Right lobe of liver (tissue), 6 donors: ENCODE results near the gene SLC27A2. TPM values are rescaled to one million over a fixed set of nuclear protein-coding genes. Genes with fewer than 3 reads are reported as not detected.

Experiments
- ATAC-seq, 4 donors: fragments of 200-7000 bp; cut with Tn5 transposase; one replicate each; pipeline ENCODE4 v1.9.1; 2020; ENCODE audit warnings: mild to moderate bottlenecking in 4 of 4, moderate library complexity in 4 of 4
- DNase-seq, 3 donors: peaks; one replicate each; pipeline ENCODE4 v3.0.0-alpha.2; 2020
- H3K27ac ChIP-seq, 3 donors: fragments of 200-600 bp; one replicate each; pipeline ENCODE4 v1.8.0; 2022
- H3K27me3 ChIP-seq, 2 donors: fragments of 200-600 bp; one replicate each; pipeline ENCODE4 v1.8.0; 2022
- H3K36me3 ChIP-seq, 4 donors: fragments of 200-600 bp; sonication (generic) in 1 of 4; one replicate each; pipeline versions ENCODE4 v1.5.1 to v1.8.0; 2017 to 2022; ENCODE audit warnings: control low read depth in 1 of 4
- H3K4me1 ChIP-seq, 4 donors: fragments of 200-600 bp; sonication (generic) in 1 of 4; one replicate each; pipeline versions ENCODE4 v1.5.1 to v1.8.0; 2017 to 2022; ENCODE audit warnings: control low read depth in 1 of 4
- H3K4me3 ChIP-seq, 3 donors: fragments of 200-600 bp; one replicate each; pipeline ENCODE4 v1.8.0; 2022
- H3K9me3 ChIP-seq, 4 donors: fragments of 200-600 bp; sonication (generic) in 1 of 4; one replicate each; pipeline versions ENCODE4 v1.5.1 to v1.8.0; 2017 to 2022; ENCODE audit warnings: control low read depth in 1 of 4
- POLR2A ChIP-seq: fragments of 450-650 bp; IDR thresholded peaks from one replicate; pipeline ENCODE4 v1.6.1; 2017; ENCODE audit warnings: antibody characterized with exemption, mild to moderate bottlenecking
- WGBS: methylation state at CpG from one replicate; pipeline ENCODE4 v1.1.6; 2018; ENCODE audit warnings: low coverage, low lambda C conversion rate; ENCODE audit not compliant: insufficient coverage; ENCODE audit errors: missing lambda C conversion rate; 5-methylcytosine and 5-hydroxymethylcytosine counted together
- intact Hi-C, 2 donors: fragments of 100-400 bp; cut with DNase I; formaldehyde crosslinking; loops; one replicate each; pipeline versions ENCODE4 v1.11.2 to v1.14.1; 2022
- total RNA-seq, 6 experiments: library from RNA; depleted of rRNA in 2 of 6; stranded (reverse); fragments of >200 nt in 2 of 6; fragmentation: NEBNext Ultra II Directional in 3 of 6; extraction: Animal tissue kit (Norgen Biotek cat#: 25700) in 3 of 6; gene quantifications; one replicate each; pipeline versions ENCODE4 v1.1.0 to v1.2.4, GENCODE V29; 2016 to 2023
- TF ChIP-seq, protein P1 (sequence below), 4 donors: fragments of 200-600 bp in 3 of 4; fragments of 450-650 bp in 1 of 4; IDR thresholded peaks; one replicate each; pipeline versions ENCODE4 v1.5.1 to v1.8.0; 2016 to 2022; ENCODE audit warnings: antibody characterized with exemption in 4 of 4, mild to moderate bottlenecking in 2 of 4
- donor health status: DM: no; HTN: yes; CAD: no.
- donor health status: DM: no; HTN: no; CAD: no.
- donor health status: DM: no; HTN: no; CAD: no.
- donor health status: DM: no; HTN: yes; CAD: no.
- donor health status: DM: no; HTN: yes; CAD: no.

Gene SLC27A2
- total RNA-seq, 6 experiments from 2014 or later = 76.8 to 366 (median 172) TPM

DNA sequence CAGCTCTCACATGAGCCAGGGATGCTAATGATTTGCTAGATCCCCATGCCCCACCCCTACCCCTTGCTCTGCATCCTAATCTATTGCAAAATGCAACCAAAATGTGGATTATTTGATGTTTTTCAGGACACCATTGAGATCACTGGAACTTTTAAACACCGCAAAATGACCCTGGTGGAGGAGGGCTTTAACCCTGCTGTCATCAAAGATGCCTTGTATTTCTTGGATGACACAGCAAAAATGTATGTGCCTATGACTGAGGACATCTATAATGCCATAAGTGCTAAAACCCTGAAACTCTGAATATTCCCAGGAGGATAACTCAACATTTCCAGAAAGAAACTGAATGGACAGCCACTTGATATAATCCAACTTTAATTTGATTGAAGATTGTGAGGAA lies 53.8 kb downstream of the SLC27A2 start:
- Histone ChIP-seq H3K36me3 (peaks cover 0 to 15% (median 0%) of the 10 kb centered on the region in 4 donors), H3K9me3 (no peaks in the 10 kb centered on the region), H3K27ac (peak overlapping the region in 2 of 3 donors; percentile 75 to 80), H3K4me3 (no peak overlapping the region), H3K4me1 (peaks cover 0 to 56% (median 11%) of the 10 kb centered on the region in 4 donors), H3K27me3 (no peaks in the 10 kb centered on the region)
- 33% methylated on average over 1 of the region's 1 CpG for WGBS
- TF ChIP-seq POLR2A = no peak
- TF ChIP-seq, protein P1, sequence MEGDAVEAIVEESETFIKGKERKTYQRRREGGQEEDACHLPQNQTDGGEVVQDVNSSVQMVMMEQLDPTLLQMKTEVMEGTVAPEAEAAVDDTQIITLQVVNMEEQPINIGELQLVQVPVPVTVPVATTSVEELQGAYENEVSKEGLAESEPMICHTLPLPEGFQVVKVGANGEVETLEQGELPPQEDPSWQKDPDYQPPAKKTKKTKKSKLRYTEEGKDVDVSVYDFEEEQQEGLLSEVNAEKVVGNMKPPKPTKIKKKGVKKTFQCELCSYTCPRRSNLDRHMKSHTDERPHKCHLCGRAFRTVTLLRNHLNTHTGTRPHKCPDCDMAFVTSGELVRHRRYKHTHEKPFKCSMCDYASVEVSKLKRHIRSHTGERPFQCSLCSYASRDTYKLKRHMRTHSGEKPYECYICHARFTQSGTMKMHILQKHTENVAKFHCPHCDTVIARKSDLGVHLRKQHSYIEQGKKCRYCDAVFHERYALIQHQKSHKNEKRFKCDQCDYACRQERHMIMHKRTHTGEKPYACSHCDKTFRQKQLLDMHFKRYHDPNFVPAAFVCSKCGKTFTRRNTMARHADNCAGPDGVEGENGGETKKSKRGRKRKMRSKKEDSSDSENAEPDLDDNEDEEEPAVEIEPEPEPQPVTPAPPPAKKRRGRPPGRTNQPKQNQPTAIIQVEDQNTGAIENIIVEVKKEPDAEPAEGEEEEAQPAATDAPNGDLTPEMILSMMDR (IDR thresholded peaks at IDR 0.05) = no peak
- DNase-seq = no peak
- ATAC-seq = peak in 3 of 4 donors; percentile 7 to 28 (median 13)
- intact Hi-C loops = no loop called here

DNA sequence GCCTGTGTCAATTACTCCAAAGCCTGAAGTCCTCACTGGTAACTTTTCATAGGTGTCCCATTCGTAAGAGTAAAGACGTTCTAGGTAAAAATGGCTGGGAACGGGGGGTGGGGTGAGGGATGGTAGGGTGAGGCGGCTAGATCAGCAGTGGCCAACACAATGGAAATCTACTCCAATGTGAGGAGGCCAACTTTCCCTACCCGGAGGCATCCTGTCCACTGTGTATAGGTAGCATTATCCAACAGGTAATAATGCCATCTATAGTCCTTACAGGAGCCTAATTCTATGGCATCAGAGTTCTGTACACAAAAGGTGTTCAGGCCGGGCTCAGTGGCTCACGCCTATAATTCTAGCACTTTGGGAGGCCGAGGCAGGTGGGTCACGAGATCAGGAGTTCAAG lies 54.4 kb downstream of the SLC27A2 start:
- 100% methylated on average over 1 of the region's 9 CpGs for WGBS
- peak overlapping the region in 2 of 3 donors; percentile 75 to 80 for H3K27ac ChIP-seq
- no peak for DNase-seq

DNA sequence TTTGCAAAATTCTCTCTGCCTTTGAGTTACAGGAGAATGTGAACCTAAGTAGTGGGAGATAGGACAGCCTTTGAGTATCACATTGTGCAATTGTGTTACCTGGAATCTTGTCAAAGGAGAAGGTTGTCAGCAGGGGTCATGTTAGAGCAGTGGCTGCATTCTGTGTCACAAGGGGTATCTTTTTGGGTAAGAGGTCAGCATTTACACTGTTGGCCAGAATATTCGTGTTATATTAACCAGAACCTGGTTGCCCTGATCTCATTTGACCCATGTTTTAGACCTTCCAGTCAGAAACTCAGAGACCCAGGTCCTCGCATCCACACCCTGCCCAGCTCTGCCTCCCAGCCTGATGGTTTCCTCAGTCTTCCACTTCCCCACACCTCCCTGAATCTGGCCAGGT lies 56.3 kb downstream of the SLC27A2 start:
- Histone ChIP-seq H3K9me3 (no peaks in the 10 kb centered on the region), H3K4me3 (no peak overlapping the region), H3K27me3 (no peaks in the 10 kb centered on the region), H3K36me3 (peaks cover 0 to 5% (median 0%) of the 10 kb centered on the region in 4 donors), H3K4me1 (peaks cover 0 to 58% (median 11%) of the 10 kb centered on the region in 4 donors), H3K27ac (peak overlapping the region; percentile 44 to 80 (median 75))
- no peak for TF ChIP-seq POLR2A
- TF ChIP-seq, protein P1 (IDR thresholded peaks at IDR 0.05) = no peak
- intact Hi-C loops = no loop called here
- WGBS = 25% methylated on average over 1 of the region's 2 CpGs
- DNase-seq (peak in 1 of 3 donors; percentile 73), ATAC-seq (peak; percentile 79 to 90 (median 84))

More for the DNA sequence above, 54.4 kb downstream of the SLC27A2 start:
- H3K4me3 ChIP-seq = no peak overlapping the region
- no peaks in the 10 kb centered on the region for H3K27me3 ChIP-seq
- intact Hi-C loops = no loop called here
- peaks cover 0 to 56% (median 11%) of the 10 kb centered on the region in 4 donors for H3K4me1 ChIP-seq
- TF ChIP-seq, protein P1 (IDR thresholded peaks at IDR 0.05) = no peak
- TF ChIP-seq POLR2A = no peak
- no peaks in the 10 kb centered on the region for H3K9me3 ChIP-seq
- ATAC-seq = no peak
- peaks cover 0 to 9% (median 0%) of the 10 kb centered on the region in 4 donors for H3K36me3 ChIP-seq

DNA sequence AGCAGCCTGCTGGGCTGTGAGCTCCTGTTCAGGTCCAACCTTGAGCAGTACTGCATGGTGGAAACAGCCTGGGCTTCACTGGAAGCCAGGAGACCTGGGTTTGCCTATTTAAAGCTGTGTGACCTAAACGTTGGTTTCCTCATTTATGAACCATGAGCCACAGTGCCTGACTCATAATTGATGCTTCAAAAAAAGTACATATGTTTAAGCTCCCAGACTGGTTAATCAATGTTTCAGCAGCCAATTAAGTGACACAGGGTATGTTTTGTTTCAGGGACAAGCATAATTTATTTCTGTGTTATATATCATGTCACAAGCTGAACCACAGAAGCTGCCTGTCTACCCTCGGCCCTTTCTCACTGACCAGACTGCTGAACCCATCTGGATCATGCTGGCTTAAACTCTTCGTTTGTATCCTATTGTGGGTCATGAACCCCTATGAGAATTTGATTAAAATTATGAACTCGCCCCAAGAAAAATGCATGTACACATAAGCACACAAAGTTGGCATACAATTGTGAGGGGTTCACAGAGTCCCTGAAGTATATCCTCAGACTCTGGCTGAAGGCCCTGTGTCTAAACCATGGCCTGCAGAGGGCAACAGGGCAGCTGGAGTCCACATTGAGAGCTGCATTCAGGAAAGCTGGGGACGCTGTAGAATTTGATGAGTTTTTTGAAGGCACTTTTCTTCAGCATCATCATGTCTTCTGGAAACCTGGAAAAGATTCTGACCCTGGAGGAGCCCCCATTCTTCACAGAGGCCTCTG lies 59.9 kb downstream of the SLC27A2 start:
- DNase-seq (no peak), ATAC-seq (peak in 1 of 4 donors; percentile 13)
- peaks cover 0 to 61% (median 17%) of the 10 kb centered on the region in 4 donors for H3K4me1 ChIP-seq
- WGBS = 31% methylated on average over 4 of the region's 5 CpGs
- TF ChIP-seq POLR2A = no peak
- TF ChIP-seq, protein P1 (IDR thresholded peaks at IDR 0.05) = peak in 3 of 4 donors; percentile 18 to 41 (median 27)
- no peaks in the 10 kb centered on the region for H3K36me3 ChIP-seq
- H3K4me3 ChIP-seq = no peak overlapping the region
- no peak overlapping the region for H3K27ac ChIP-seq
- H3K27me3 ChIP-seq = no peaks in the 10 kb centered on the region
- no peaks in the 10 kb centered on the region for H3K9me3 ChIP-seq
- intact Hi-C loops = no loop called here
